OCI-LY1 (cell line): Measurements from ENCODE around the gene RALB.

Source experiments
- EZH2 ChIP-seq: fragments of 200-600 bp; sonication (generic), shearing (Covaris generic); IDR thresholded peaks from 2 replicates; pipeline ENCODE4 v1.8.0; 2017; ENCODE audit warnings: borderline replicate concordance, mixed run types, mild to moderate bottlenecking, antibody characterized with exemption, low read length, moderate library complexity, mixed read lengths
- TF ChIP-seq, protein P1 (sequence below): fragments of 200-600 bp; sonication (generic), shearing (Covaris generic); IDR thresholded peaks from 2 replicates; pipeline ENCODE4 v1.5.1; 2017; ENCODE audit warnings: mild to moderate bottlenecking, antibody characterized with exemption, low read length, moderate library complexity, mixed read lengths

GRCh38 chr2:120308038-120308910, 55.6 kb downstream of the RALB start:
- TF ChIP-seq, protein P1, sequence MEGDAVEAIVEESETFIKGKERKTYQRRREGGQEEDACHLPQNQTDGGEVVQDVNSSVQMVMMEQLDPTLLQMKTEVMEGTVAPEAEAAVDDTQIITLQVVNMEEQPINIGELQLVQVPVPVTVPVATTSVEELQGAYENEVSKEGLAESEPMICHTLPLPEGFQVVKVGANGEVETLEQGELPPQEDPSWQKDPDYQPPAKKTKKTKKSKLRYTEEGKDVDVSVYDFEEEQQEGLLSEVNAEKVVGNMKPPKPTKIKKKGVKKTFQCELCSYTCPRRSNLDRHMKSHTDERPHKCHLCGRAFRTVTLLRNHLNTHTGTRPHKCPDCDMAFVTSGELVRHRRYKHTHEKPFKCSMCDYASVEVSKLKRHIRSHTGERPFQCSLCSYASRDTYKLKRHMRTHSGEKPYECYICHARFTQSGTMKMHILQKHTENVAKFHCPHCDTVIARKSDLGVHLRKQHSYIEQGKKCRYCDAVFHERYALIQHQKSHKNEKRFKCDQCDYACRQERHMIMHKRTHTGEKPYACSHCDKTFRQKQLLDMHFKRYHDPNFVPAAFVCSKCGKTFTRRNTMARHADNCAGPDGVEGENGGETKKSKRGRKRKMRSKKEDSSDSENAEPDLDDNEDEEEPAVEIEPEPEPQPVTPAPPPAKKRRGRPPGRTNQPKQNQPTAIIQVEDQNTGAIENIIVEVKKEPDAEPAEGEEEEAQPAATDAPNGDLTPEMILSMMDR = no peak
- no peak for TF ChIP-seq EZH2
